ENCODE measurements around the gene NR5A1.

The NR5A1 gene

GRCh38 chr9:124514125-124514524 lies 6.9 kb upstream of the NR5A1 start:
- DNase-seq (ENCODE audit: low read depth in 2 of 2), result no peak

GRCh38 chr9:124513376-124513994 lies 6.3 kb upstream of the NR5A1 start:
- no peak for DNase-seq (ENCODE audit: low read depth in 2 of 2)

- DNase-seq (ENCODE audit: low read depth in 2 of 2), result no peak
These were observed 5.6 kb upstream of the NR5A1 start for GRCh38 chr9:124512806-124513204.

- DNase-seq (ENCODE audit: low read depth in 2 of 2), result no peak
These were observed 4.9 kb upstream of the NR5A1 start for GRCh38 chr9:124511891-124512805.

GRCh38 chr9:124511426-124511840 lies 4.2 kb upstream of the NR5A1 start:
- DNase-seq (ENCODE audit: low read depth in 2 of 2), result no peak

GRCh38 chr9:124510650-124511425 lies 3.6 kb upstream of the NR5A1 start:
- DNase-seq (ENCODE audit: low read depth in 2 of 2), result no peak

- DNase-seq (ENCODE audit: low read depth in 2 of 2), result no peak
These were observed 753 bp upstream of the NR5A1 start for GRCh38 chr9:124507880-124508423.

GRCh38 chr9:124506433-124506832 lies 766 bp downstream of the NR5A1 start:
- DNase-seq (ENCODE audit: low read depth in 2 of 2), result no peak

- no peak for DNase-seq (ENCODE audit: low read depth in 2 of 2)
These were observed 1.3 kb downstream of the NR5A1 start for GRCh38 chr9:124505901-124506346.

- no peak for DNase-seq (ENCODE audit: low read depth in 2 of 2)
These were observed 1.9 kb downstream of the NR5A1 start for GRCh38 chr9:124505006-124505900.

- DNase-seq (ENCODE audit: low read depth in 2 of 2), result no peak
These were observed 2.6 kb downstream of the NR5A1 start for GRCh38 chr9:124504530-124505005.

- no peak for DNase-seq (ENCODE audit: low read depth in 2 of 2)
These were observed 3.3 kb downstream of the NR5A1 start for GRCh38 chr9:124503713-124504529.

GRCh38 chr9:124502711-124503702 lies 4.2 kb downstream of the NR5A1 start:
- no peak for DNase-seq (ENCODE audit: low read depth in 2 of 2)

- DNase-seq (ENCODE audit: low read depth in 2 of 2), result no peak
These were observed 5.4 kb downstream of the NR5A1 start for GRCh38 chr9:124501771-124502320.

- no peak for DNase-seq (ENCODE audit: low read depth in 2 of 2)
These were observed 6.2 kb downstream of the NR5A1 start for GRCh38 chr9:124500796-124501611.

- no peak for DNase-seq (ENCODE audit: low read depth in 2 of 2)
These were observed 7.0 kb downstream of the NR5A1 start for GRCh38 chr9:124500028-124500795.

GRCh38 chr9:124499216-124499615 lies 8.0 kb downstream of the NR5A1 start:
- DNase-seq (ENCODE audit: low read depth in 2 of 2), result no peak

All from stimulated activated CD8-positive, alpha-beta memory T cell treated with anti-CD3 and anti-CD28 coated beads, Interleukin-15, amount 100 ng/mL, for 4 hours (primary cell).